ENCODE results near the gene ENTHD1.

GRCh38 chr22:39739338-39740027 lies 154.1 kb downstream of the ENTHD1 start:
- TF ChIP-seq CTCF (IDR thresholded peaks at IDR 0.05): no peak
- TF ChIP-seq POLR2A (IDR thresholded peaks at IDR 0.05): no peak
